Measurements from ENCODE around the gene RAP2A.

- TF ChIP-seq, protein P1, sequence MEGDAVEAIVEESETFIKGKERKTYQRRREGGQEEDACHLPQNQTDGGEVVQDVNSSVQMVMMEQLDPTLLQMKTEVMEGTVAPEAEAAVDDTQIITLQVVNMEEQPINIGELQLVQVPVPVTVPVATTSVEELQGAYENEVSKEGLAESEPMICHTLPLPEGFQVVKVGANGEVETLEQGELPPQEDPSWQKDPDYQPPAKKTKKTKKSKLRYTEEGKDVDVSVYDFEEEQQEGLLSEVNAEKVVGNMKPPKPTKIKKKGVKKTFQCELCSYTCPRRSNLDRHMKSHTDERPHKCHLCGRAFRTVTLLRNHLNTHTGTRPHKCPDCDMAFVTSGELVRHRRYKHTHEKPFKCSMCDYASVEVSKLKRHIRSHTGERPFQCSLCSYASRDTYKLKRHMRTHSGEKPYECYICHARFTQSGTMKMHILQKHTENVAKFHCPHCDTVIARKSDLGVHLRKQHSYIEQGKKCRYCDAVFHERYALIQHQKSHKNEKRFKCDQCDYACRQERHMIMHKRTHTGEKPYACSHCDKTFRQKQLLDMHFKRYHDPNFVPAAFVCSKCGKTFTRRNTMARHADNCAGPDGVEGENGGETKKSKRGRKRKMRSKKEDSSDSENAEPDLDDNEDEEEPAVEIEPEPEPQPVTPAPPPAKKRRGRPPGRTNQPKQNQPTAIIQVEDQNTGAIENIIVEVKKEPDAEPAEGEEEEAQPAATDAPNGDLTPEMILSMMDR (conservative IDR thresholded peaks at IDR 0.05; ENCODE audit: low read depth, low read length): no peak
- TF ChIP-seq EZH2 (IDR thresholded peaks at IDR 0.05; ENCODE audit: low read length, unreplicated experiment): no peak
- TF ChIP-seq EZH2phosphoT487 (IDR thresholded peaks at IDR 0.05; ENCODE audit: borderline replicate concordance, low read length): no peak
These were observed 26.4 kb upstream of the RAP2A start for GRCh38 chr13:97407540-97407939.
